CD4-positive, alpha-beta T cell treated with Interleukin-17A for 1 hour (primary cell): Measurements from ENCODE around the gene CXorf38.
"Not testable (repeated sequence)": the region's sequence is repeated elsewhere in the genome, so short reads cannot be mapped to it uniquely, and the experiment has no call there.

Experiments used
- DNase-seq: peaks from one replicate; pipeline ENCODE4 v3.0.0-alpha.2; 2020

Gene CXorf38

GRCh38 chrX:40625294-40625693 is 22.1 kb downstream of the CXorf38 start:
- DNase-seq, result no peak

- no peak for DNase-seq
Measured at GRCh38 chrX:40623665-40624064, 23.7 kb downstream of the CXorf38 start.

GRCh38 chrX:40623139-40623536 is 24.2 kb downstream of the CXorf38 start, which contains the start of gene MPC1L:
TSS of gene MPC1L (plus strand) at chrX:40623428. CDS start at chrX:40623566, 138 bp downstream.
- DNase-seq, result no peak

GRCh38 chrX:40622479-40623138 is 24.8 kb downstream of the CXorf38 start:
- no peak for DNase-seq

GRCh38 chrX:40617566-40617965 is 29.8 kb downstream of the CXorf38 start:
- DNase-seq, result no peak

GRCh38 chrX:40615976-40616375 is 31.4 kb downstream of the CXorf38 start:
- DNase-seq, result no peak

GRCh38 chrX:40612511-40612910 is 34.9 kb downstream of the CXorf38 start:
- DNase-seq, result no peak

GRCh38 chrX:40607381-40607780 is 40.0 kb downstream of the CXorf38 start:
- no peak for DNase-seq

- DNase-seq, result no peak
Measured at GRCh38 chrX:40603446-40603845, 43.9 kb downstream of the CXorf38 start.

- DNase-seq, result peak; percentile 46
Measured at GRCh38 chrX:40589616-40590321, 57.6 kb downstream of the CXorf38 start.

GRCh38 chrX:40587623-40588022 is 59.7 kb downstream of the CXorf38 start:
- DNase-seq, result not testable (repeated sequence)

- DNase-seq, result no peak
Measured at GRCh38 chrX:40582811-40583210, 64.5 kb downstream of the CXorf38 start.

- DNase-seq, result not testable (repeated sequence)
Measured at GRCh38 chrX:40582178-40582577, 65.2 kb downstream of the CXorf38 start.

- DNase-seq, result peak; percentile 48
Measured at GRCh38 chrX:40581336-40581920, 65.9 kb downstream of the CXorf38 start.

GRCh38 chrX:40580537-40581335 is 66.6 kb downstream of the CXorf38 start, which contains the start of gene ATP6AP2:
TSS of gene ATP6AP2 (plus strand) at chrX:40580970. CDS start at chrX:40581066, 96 bp downstream.
- DNase-seq, result peak; percentile 95

GRCh38 chrX:40579900-40580536 is 67.3 kb downstream of the CXorf38 start:
- DNase-seq, result peak; percentile 10

- no peak for DNase-seq
Measured at GRCh38 chrX:40579141-40579540, 68.2 kb downstream of the CXorf38 start.

GRCh38 chrX:40578039-40578695 is 69.2 kb downstream of the CXorf38 start:
- no peak for DNase-seq
